DND-41 (cell line): ENCODE results near the gene CTTNBP2NL.

Experiments used
- ATAC-seq: fragments of 200-7000 bp; cut with Tn5 transposase; 3 replicates; pipeline ENCODE4 v1.9.1; 2021; ENCODE audit warnings: low read depth; ENCODE audit not compliant: insufficient read depth
- DNase-seq: peaks from one replicate; pipeline ENCODE4 v3.0.0-alpha.2; 2020
- H2AFZ ChIP-seq: 2 replicates; pipeline ENCODE4 v1.6.0; 2012; ENCODE audit warnings: low read depth, low read length
- H3K27ac ChIP-seq: 2 replicates; pipeline ENCODE4 v1.5.1; 2012; ENCODE audit warnings: low read length, inconsistent platforms
- H3K27me3 ChIP-seq: fragments of 200-600 bp; sonication (generic); 2 replicates; pipeline ENCODE4 v1.6.0; 2012; ENCODE audit warnings: low read length, mild to moderate bottlenecking, inconsistent platforms; ENCODE audit not compliant: insufficient read depth, poor library complexity
- H3K36me3 ChIP-seq: 2 replicates; pipeline ENCODE4 v1.5.1; 2012; ENCODE audit warnings: low read length, inconsistent platforms; ENCODE audit not compliant: insufficient read depth
- H3K4me1 ChIP-seq: 2 replicates; pipeline ENCODE4 v1.5.1; 2012; ENCODE audit warnings: mild to moderate bottlenecking, low read length; ENCODE audit not compliant: insufficient read depth
- H3K4me2 ChIP-seq: 2 replicates; pipeline ENCODE4 v1.6.0; 2012; ENCODE audit warnings: mild to moderate bottlenecking, moderate library complexity, low read length, inconsistent platforms; ENCODE audit not compliant: insufficient read depth
- H3K4me3 ChIP-seq, 2 experiments: fragments of 200-600 bp in 1 of 2; shearing (Covaris generic) in 1 of 2; 2 replicates each; pipeline ENCODE4 v1.5.1; 2012 to 2016; ENCODE audit warnings: inconsistent platforms in 2 of 2, low read length in 2 of 2, mild to moderate bottlenecking in 2 of 2, low read depth in 1 of 2, moderate library complexity in 1 of 2
- H3K79me2 ChIP-seq: 2 replicates; pipeline ENCODE4 v1.6.0; 2012; ENCODE audit warnings: low read length, inconsistent platforms; ENCODE audit not compliant: insufficient read depth
- H3K9ac ChIP-seq: 2 replicates; pipeline ENCODE4 v1.6.0; 2012; ENCODE audit warnings: low read depth, mild to moderate bottlenecking, inconsistent platforms, low read length, moderate library complexity
- H3K9me3 ChIP-seq: 2 replicates; pipeline ENCODE4 v1.5.1; 2012; ENCODE audit warnings: low read length, moderate library complexity, mild to moderate bottlenecking, inconsistent platforms; ENCODE audit not compliant: insufficient read depth, severe bottlenecking
- H4K20me1 ChIP-seq: 2 replicates; pipeline ENCODE4 v1.6.0; 2012; ENCODE audit warnings: low read length; ENCODE audit not compliant: insufficient read depth
- CTCF ChIP-seq: IDR thresholded peaks from 2 replicates; pipeline ENCODE4 v1.5.1; 2012; ENCODE audit warnings: borderline replicate concordance, low read length, moderate library complexity, mild to moderate bottlenecking; ENCODE audit not compliant: poor library complexity, severe bottlenecking; ENCODE audit errors: extremely low read depth
- EZH2 ChIP-seq: IDR thresholded peaks from 3 replicates; pipeline ENCODE4 v1.6.1; 2012; ENCODE audit warnings: borderline replicate concordance, low read depth, mild to moderate bottlenecking, moderate library complexity, low read length, inconsistent platforms; ENCODE audit not compliant: severe bottlenecking

The CTTNBP2NL gene

GRCh38 chr1:112373806-112374205 is 22.2 kb upstream of the CTTNBP2NL start:
- H3K27ac ChIP-seq, result no peak overlapping the region
- TF ChIP-seq EZH2 (no peak), CTCF (no peak)
- no peak overlapping the region for H3K4me2 ChIP-seq
- H3K9ac ChIP-seq, result no peak overlapping the region
- no peak overlapping the region for H3K4me3 ChIP-seq
- no peaks in the 10 kb centered on the region for H3K36me3 ChIP-seq
- no peaks in the 10 kb centered on the region for H3K79me2 ChIP-seq
- H4K20me1 ChIP-seq, result no peaks in the 10 kb centered on the region; the same call in 1 of the 2 replicates
- ATAC-seq, result no peak
- H3K4me1 ChIP-seq, result peaks cover 3% of the 10 kb centered on the region; the same call in 1 of the 2 replicates
- H3K9me3 ChIP-seq, result no peaks in the 10 kb centered on the region
- peaks cover 8% of the 10 kb centered on the region for H3K27me3 ChIP-seq
- DNase-seq, result no peak
- no peak overlapping the region for H2AFZ ChIP-seq

GRCh38 chr1:112375701-112376100 is 20.3 kb upstream of the CTTNBP2NL start:
- ATAC-seq (no peak), DNase-seq (no peak)
- Histone ChIP-seq H3K27me3 (peaks cover 12% of the 10 kb centered on the region), H3K27ac (no peak overlapping the region), H2AFZ (no peak overlapping the region), H4K20me1 (no peaks in the 10 kb centered on the region; the same call in 1 of the 2 replicates), H3K9ac (no peak overlapping the region), H3K79me2 (no peaks in the 10 kb centered on the region), H3K36me3 (no peaks in the 10 kb centered on the region), H3K9me3 (no peaks in the 10 kb centered on the region), H3K4me2 (no peak overlapping the region), H3K4me3 (no peak overlapping the region), H3K4me1 (no peaks in the 10 kb centered on the region)
- no peak for TF ChIP-seq CTCF
- TF ChIP-seq EZH2, result no peak

- TF ChIP-seq EZH2, result no peak
- TF ChIP-seq CTCF, result no peak
- Histone ChIP-seq H3K4me3 (no peak overlapping the region), H3K36me3 (no peaks in the 10 kb centered on the region), H3K9ac (no peak overlapping the region), H2AFZ (no peak overlapping the region), H3K27ac (no peak overlapping the region), H3K4me1 (no peaks in the 10 kb centered on the region), H3K9me3 (no peaks in the 10 kb centered on the region), H4K20me1 (no peaks in the 10 kb centered on the region; the same call in 1 of the 2 replicates), H3K27me3 (peaks cover 10% of the 10 kb centered on the region), H3K4me2 (no peak overlapping the region), H3K79me2 (no peaks in the 10 kb centered on the region)
- DNase-seq (no peak), ATAC-seq (no peak)
Measured at GRCh38 chr1:112380356-112380755, 15.7 kb upstream of the CTTNBP2NL start.
